PC-9 (cell line): Measurements from ENCODE around the gene PDE10A.

ENCODE experiments used
- EZH2 ChIP-seq: fragments of 200-600 bp; sonication (generic); IDR thresholded peaks from 2 replicates; pipeline ENCODE4 v1.8.0; 2017; ENCODE audit warnings: antibody characterized with exemption, low read depth
- TF ChIP-seq, protein P1 (sequence below): fragments of 200-600 bp; sonication (generic); conservative IDR thresholded peaks from 2 replicates; pipeline ENCODE4 v1.6.1; 2017; ENCODE audit warnings: mixed run types, antibody characterized with exemption, mild to moderate bottlenecking, moderate library complexity

GRCh38 chr6:165675120-165675519 lies 12.1 kb upstream of the PDE10A start:
- TF ChIP-seq, protein P1, sequence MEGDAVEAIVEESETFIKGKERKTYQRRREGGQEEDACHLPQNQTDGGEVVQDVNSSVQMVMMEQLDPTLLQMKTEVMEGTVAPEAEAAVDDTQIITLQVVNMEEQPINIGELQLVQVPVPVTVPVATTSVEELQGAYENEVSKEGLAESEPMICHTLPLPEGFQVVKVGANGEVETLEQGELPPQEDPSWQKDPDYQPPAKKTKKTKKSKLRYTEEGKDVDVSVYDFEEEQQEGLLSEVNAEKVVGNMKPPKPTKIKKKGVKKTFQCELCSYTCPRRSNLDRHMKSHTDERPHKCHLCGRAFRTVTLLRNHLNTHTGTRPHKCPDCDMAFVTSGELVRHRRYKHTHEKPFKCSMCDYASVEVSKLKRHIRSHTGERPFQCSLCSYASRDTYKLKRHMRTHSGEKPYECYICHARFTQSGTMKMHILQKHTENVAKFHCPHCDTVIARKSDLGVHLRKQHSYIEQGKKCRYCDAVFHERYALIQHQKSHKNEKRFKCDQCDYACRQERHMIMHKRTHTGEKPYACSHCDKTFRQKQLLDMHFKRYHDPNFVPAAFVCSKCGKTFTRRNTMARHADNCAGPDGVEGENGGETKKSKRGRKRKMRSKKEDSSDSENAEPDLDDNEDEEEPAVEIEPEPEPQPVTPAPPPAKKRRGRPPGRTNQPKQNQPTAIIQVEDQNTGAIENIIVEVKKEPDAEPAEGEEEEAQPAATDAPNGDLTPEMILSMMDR: no peak
- TF ChIP-seq EZH2: no peak
